NCI-H69 (cell line): Measurements from ENCODE around the gene PAM.
"Not testable (repeated sequence)": the region's sequence is repeated elsewhere in the genome, so short reads cannot be mapped to it uniquely, and the experiment has no call there.

Source experiments
- DNase-seq: peaks from one replicate; lab custom pipeline; 2025; lab: John Stamatoyannopoulos, UW

PAM gene

DNA sequence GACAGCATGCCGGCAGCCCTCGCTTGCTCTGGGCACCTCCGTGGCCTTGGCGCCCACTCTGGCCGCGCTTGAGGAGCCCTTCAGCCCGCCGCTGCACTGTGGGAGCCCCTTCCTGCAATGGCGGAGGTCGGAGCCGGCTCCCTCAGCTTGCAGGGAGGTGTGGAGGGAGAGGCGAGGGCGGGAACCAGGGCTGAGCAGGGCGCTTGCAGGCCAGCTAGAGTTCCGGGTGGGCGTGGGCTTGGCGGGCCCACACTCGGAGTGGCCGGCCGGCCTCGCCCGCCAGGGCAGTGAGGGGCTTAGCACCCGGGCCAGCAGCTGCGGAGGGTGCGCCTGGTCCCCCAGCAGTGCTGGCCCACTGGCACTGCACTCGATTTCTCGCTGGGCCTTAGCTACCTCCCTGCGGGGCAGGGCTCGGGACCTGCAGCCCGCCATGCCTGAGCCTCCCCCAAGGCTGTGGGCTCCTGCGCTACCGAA is 3.2 kb upstream of the PAM start:
- not testable (repeated sequence) for DNase-seq

DNA sequence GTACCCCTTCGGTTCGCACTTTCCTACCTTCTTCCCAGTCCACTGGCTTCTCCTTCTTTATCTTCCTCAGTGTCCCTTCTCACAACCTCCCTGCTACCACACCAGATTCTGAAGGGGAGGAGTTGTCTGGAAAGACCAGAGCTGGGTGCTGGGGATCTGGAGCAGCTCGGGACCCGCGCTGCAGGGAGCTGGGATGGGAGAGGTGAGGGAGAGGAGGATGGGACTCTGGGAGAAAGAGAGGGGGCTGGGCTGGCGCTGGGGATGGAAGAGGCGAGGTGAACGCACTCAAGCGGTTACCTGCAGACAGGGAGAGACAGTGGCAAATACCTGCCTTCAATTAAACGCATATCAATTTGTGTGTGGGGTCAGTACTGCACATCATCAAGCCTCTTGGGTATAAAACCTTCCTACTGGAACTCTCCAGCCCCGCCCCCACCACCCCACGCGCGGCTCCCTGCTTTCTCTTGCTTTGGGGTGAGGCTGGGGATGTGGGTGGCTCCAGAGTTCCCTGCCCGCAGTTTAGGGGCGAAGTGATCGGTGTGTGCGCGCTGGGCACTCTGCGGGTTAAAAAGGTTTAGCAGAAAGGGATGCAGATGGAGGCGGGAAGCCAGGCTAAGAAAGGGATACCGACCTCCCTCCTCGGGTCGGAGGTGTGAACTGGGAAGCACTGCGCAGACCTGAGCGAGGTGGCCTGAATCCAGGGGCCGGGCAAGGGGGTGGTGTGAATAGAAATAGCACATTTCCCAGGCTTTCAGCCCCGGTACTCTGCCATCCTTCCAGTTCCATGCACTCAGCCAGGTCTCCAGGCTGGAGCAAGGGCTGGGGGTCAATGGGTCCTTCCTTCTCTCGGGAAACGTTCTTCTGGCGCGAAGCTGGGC is 977 bp upstream of the PAM start:
- DNase-seq = peak; percentile 84

- DNase-seq = peak; percentile 95
Measured at GRCh38 chr5:102755686-102756371, 724 bp downstream of the PAM start.

DNA sequence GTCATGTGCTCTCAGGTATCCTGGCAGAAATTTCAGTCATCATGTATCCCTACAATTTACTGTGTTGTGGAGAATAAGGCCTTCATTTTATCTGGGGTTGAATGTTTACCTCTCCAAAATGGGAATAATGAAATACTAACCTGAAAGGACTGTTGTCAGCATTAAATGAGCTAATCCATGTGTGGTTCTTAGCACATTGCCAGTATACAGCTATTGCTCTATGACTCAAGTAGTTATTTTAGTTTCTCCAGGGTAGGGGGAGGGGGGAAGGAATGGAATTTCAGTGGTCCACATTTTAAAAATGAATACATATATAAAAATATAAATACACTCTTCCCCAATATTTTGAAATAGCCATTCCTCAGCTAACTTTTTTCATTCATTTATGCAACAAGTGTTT is 3.5 kb downstream of the PAM start:
- peak; percentile 51 for DNase-seq

- peak; percentile 97 for DNase-seq
Measured at GRCh38 chr5:102759289-102759688, 4.2 kb downstream of the PAM start.

DNA sequence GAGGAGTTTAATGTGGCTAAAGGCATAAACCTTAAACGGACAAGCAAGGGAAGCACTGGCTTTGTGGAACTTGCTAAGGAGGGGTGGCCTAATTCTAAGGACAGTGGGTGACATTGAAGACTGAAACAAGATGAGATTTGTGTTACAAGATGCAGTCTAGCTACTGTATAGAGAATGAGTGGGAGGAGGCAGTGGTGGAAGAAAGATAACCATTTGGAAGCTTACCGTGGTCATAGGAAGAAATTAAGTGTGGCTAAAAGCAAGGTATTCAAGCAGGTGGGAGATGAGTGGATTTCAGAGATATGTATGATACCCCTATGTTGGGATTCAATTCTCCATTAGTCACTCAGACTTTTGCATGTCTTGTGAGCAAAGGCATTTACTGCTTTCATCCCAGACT is 4.6 kb downstream of the PAM start:
- peak; percentile 81 for DNase-seq

GRCh38 chr5:102760815-102761214 is 5.7 kb downstream of the PAM start:
- peak; percentile 91 for DNase-seq

DNA sequence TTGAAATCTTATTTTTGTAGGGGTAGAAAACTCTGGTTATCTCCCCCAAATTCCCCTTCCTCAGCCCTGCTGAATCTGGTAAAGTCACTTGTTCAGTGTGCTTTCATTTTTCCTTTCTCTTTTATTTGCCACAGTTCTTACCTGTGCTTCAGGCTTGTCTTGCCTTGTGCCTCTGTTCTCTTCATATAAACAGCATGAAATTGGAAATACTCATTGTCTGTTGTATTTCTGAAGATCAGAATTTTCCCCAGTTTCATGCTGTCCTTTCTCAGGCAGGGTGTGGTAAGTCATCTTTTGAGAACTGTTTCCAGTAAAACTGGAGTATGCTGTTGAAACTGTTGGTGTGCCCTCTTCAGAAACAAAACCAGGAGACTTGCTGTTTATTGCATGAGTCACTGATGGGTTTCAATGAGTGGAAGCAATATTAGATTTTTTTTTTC is 7.0 kb downstream of the PAM start:
- DNase-seq = peak; percentile 67

DNA sequence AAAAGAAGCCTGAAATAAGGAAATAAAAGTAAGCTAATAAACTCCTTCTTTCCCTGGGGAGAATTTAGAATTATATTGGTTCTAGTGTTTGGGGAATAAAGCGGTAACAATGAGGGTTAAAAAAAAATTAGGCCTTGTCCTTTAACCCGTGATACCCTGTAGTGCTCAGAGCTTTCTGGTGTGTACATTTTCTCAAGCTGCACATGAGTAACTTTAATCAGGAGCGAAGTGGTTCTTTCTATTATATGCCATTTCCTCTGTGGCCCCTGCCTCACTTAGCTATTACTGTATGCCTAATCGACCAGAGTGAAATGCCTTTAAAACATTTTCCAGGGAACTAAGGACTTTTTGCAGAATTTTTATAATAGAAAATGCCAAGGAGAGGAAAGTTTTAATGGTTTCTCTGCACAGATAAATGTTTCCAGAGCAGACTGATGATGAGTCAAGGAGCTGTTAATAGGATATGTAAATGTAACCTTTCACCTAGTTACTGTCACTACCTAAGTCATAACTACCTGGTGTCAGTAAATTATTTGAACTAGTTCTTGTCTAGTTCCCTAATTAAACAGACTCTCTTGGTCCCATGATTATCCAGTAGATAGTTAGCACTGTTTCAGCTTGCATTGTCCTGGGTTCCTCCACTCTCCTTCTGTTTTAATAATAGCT is 7.6 kb downstream of the PAM start:
- DNase-seq = peak; percentile 65

DNA sequence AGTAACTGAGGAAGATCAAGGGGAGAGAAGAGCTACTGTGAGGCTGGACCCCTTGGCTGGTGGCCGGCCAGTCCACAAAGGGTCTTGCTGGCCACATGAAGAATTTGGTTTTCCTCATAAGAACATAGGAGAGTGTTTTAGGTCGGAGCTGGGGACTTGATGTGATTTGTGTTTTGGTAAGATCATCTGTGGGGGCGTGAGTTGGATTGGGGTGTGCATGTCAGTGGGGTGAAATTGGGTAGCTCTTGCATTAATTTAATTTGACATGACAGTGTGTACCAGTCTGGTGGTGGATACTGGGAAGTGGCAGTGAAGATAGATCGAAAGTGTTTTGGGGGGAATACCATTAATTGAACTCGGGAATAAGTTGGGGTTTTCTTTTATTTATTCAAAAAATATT is 8.6 kb downstream of the PAM start:
- DNase-seq = no peak

DNA sequence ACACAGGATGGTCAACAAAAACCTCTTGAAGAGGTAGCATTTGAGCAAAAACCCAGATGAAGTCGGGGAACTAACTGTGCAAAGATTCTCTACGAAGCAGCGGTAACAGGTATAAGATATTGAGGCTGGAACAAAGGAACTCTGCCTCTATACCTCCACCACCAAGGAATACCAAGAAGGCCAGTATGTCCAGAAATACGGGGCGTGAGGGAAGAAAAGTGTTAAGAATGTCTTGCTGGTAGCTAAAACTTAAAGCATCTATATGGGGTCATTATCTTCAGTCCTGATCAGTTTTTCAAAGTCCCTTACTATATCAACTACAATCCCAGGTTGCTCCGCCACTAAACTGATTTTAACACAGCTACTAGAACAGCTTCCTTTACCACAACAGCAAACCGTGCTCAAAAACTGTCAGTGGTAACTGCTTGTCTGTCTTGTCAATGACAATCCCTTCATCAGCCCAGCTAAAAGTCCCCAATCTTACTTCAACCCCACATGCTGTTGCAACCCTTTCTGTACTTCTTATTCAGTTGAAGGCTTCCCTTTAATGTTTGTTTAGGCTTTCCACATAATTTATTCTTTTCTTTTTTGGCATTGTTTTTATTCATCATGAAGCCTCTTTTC is 9.4 kb downstream of the PAM start:
- no peak for DNase-seq

DNA sequence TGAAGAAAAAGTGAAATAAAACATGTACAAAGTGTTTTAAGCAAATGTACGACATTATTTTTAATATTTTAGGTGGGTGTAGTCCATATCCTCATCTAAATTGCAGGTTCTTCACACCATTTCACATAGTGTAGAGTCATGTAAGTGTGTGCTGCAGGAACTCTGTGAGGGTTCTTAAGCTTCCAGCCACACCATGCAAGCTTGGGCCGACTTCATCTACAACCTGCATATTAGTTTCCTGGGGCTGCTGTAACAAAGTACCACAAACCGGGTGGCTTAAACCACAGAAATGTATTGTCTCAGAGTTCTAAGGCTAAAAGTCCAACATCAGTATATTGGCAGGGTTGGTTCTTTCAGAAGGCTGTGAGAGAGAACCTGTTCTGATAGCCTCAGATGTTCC is 10.2 kb downstream of the PAM start:
- no peak for DNase-seq

DNA sequence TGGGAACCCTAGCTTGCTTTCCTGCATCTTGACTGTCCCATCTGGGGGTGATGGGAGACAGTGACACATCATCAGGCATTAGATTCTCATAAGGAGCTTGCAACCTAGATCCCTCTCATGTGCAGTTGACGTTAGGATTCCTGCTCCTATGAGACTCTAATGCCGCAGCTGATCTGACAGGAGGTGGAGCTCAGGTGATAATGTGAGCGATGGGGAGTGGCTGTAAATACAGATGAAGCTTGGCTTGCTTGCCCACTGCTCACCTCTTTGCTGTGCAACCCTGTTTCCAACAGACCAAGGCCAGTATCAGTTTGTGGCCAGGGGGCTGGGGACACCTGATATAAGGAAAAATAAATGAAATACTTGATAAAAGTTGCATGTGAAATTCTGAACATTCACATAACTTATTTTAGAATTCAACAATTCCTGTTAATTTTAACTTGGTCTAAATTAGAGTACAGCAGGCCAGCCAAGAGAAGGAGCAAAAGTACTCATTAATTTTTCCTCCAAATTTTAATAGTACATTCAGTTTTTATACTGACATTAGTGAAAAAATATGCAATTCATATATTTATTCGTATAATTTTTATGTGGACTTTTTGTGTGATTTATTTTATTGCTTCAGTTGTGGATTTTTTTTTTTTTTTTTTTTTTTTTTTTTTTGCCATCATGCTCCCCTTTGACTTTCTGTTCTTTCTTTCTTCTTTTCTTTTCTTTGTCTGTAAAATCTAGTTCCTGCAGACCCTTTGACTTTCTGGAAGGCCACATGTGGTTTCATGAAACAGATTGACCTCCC is 11.4 kb downstream of the PAM start:
- no peak for DNase-seq

DNA sequence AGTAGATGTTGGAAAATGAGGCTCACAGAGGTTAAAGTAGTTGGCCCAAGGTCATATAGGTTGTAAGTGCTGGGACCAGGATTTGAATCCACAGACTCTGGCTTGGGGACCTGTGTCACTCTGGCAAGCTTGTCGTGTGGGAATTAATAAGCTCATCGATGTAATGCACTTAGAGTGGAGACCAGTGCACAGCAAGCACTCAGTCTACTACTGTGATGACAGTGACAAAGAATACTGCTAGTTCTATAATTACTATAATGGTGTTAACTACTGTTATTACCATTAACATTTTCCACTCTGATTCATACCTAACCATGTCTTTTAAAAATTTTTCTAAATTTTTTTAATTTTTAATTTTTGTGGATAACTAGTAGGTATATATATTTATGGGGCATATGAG is 12.8 kb downstream of the PAM start:
- no peak for DNase-seq

DNA sequence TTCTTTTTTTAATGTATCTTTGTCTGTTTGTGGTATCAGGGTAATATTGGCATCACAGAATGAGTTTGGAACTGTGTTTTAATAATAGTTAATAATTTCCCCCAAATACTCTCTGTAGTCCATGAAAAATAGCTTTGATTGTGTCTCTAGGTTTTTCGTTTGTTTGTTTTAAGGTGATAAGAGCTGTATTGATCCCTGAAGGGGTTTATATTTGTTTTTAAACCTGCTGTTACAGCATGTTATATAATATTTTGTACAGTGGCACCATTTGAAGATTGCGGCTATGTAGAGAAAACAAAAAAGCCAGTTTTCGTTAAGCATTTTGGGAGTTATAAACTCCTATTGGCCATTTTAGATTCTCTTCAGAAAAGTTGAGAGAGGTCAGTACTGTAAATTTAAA is 15.7 kb downstream of the PAM start:
- DNase-seq = no peak

GRCh38 chr5:102771435-102771834 is 16.3 kb downstream of the PAM start:
- no peak for DNase-seq

GRCh38 chr5:102772273-102772672 is 17.2 kb downstream of the PAM start:
- no peak for DNase-seq

- DNase-seq = no peak
Measured at GRCh38 chr5:102773133-102773532, 18.0 kb downstream of the PAM start.

- DNase-seq = not testable (repeated sequence)
Measured at GRCh38 chr5:102775756-102776155, 20.7 kb downstream of the PAM start.

DNA sequence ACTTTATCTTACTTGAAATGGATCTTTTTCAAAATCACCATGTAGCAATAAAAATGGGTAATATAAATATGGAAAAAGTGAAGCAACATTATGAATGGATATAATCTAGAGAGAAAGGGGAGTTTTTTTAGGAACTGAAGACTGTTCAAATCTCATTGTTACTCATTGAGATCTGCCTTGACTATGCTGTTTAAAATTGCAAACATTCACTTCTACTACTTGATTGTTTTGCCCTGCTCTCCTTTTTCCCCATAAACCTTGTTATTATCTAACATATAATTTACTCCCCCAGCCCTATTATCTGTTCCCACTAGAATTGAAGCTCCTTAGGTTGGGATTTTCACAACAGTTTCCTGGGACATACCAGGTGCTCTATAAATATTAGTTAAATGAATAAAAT is 22.0 kb downstream of the PAM start:
- peak; percentile 93 for DNase-seq

GRCh38 chr5:102778478-102778877 is 23.4 kb downstream of the PAM start:
- DNase-seq = no peak
